Activated naive CD8-positive, alpha-beta T cell (primary cell): ENCODE data around the gene NBEA.
"Not testable (repeated sequence)": the region's sequence is repeated elsewhere in the genome, so short reads cannot be mapped to it uniquely, and the experiment has no call there.

Experiments used
- H3K27ac Mint-ChIP-seq: one replicate; pipeline ENCODE4 v1.8.0; 2021; ENCODE audit warnings: mixed read lengths
- H3K27me3 Mint-ChIP-seq: one replicate; pipeline ENCODE4 v1.8.0; 2021; ENCODE audit warnings: mixed read lengths
- H3K36me3 Mint-ChIP-seq: one replicate; pipeline ENCODE4 v1.8.0; 2021; ENCODE audit warnings: mixed read lengths
- H3K4me1 Mint-ChIP-seq: one replicate; pipeline ENCODE4 v1.8.0; 2021; ENCODE audit warnings: low read depth, mixed read lengths
- H3K4me3 Mint-ChIP-seq: one replicate; pipeline ENCODE4 v1.8.0; 2021; ENCODE audit warnings: mild to moderate bottlenecking, mixed read lengths
- H3K9me3 Mint-ChIP-seq: one replicate; pipeline ENCODE4 v1.8.0; 2021; ENCODE audit warnings: low read depth, mixed read lengths

NBEA gene

GRCh38 chr13:35649162-35649561, 707.1 kb downstream of the NBEA start:
- Mint-ChIP-seq H3K4me1 (no peaks in the 10 kb centered on the region), H3K4me3 (no peak overlapping the region), H3K27me3 (no peaks in the 10 kb centered on the region), H3K9me3 (no peaks in the 10 kb centered on the region), H3K27ac (no peak overlapping the region), H3K36me3 (peaks cover 9% of the 10 kb centered on the region)

- H3K36me3 Mint-ChIP-seq: peaks cover 7% of the 10 kb centered on the region
- no peaks in the 10 kb centered on the region for H3K9me3 Mint-ChIP-seq
- H3K4me3 Mint-ChIP-seq: no peak overlapping the region
- no peak overlapping the region for H3K27ac Mint-ChIP-seq
- no peaks in the 10 kb centered on the region for H3K4me1 Mint-ChIP-seq
- H3K27me3 Mint-ChIP-seq: no peaks in the 10 kb centered on the region
Observed at GRCh38 chr13:35659796-35660195, 717.7 kb downstream of the NBEA start.

- no peaks in the 10 kb centered on the region for H3K9me3 Mint-ChIP-seq
- H3K4me1 Mint-ChIP-seq: no peaks in the 10 kb centered on the region
- no peak overlapping the region for H3K4me3 Mint-ChIP-seq
- no peak overlapping the region for H3K27ac Mint-ChIP-seq
- H3K36me3 Mint-ChIP-seq: no peaks in the 10 kb centered on the region
- H3K27me3 Mint-ChIP-seq: no peaks in the 10 kb centered on the region
Observed at GRCh38 chr13:35664747-35665146, 722.7 kb downstream of the NBEA start.

GRCh38 chr13:35669321-35669720, 727.3 kb downstream of the NBEA start:
- Mint-ChIP-seq H3K36me3 (no peaks in the 10 kb centered on the region), H3K4me3 (no peak overlapping the region), H3K9me3 (no peaks in the 10 kb centered on the region), H3K4me1 (no peaks in the 10 kb centered on the region), H3K27me3 (no peaks in the 10 kb centered on the region), H3K27ac (no peak overlapping the region)

GRCh38 chr13:35672611-35673010, 730.5 kb downstream of the NBEA start:
- H3K36me3 Mint-ChIP-seq: no peaks in the 10 kb centered on the region
- no peaks in the 10 kb centered on the region for H3K4me1 Mint-ChIP-seq
- H3K9me3 Mint-ChIP-seq: no peaks in the 10 kb centered on the region

GRCh38 chr13:35675651-35676050, 733.6 kb downstream of the NBEA start:
- Mint-ChIP-seq H3K27ac (no peak overlapping the region), H3K36me3 (no peaks in the 10 kb centered on the region), H3K4me3 (no peak overlapping the region), H3K27me3 (no peaks in the 10 kb centered on the region), H3K4me1 (no peaks in the 10 kb centered on the region), H3K9me3 (no peaks in the 10 kb centered on the region)

More at GRCh38 chr13:35672611-35673010, 730.5 kb downstream of the NBEA start:
- Mint-ChIP-seq H3K27ac (no peak overlapping the region), H3K4me3 (no peak overlapping the region), H3K27me3 (no peaks in the 10 kb centered on the region)

GRCh38 chr13:35677863-35678262, 735.8 kb downstream of the NBEA start:
- not testable (repeated sequence) for H3K4me3 Mint-ChIP-seq, H3K27me3 Mint-ChIP-seq, H3K36me3 Mint-ChIP-seq, H3K4me1 Mint-ChIP-seq, H3K27ac Mint-ChIP-seq, H3K9me3 Mint-ChIP-seq

- no peaks in the 10 kb centered on the region for H3K36me3 Mint-ChIP-seq
- no peak overlapping the region for H3K4me3 Mint-ChIP-seq
- no peak overlapping the region for H3K27ac Mint-ChIP-seq
- no peaks in the 10 kb centered on the region for H3K27me3 Mint-ChIP-seq
- H3K4me1 Mint-ChIP-seq: no peaks in the 10 kb centered on the region
- no peaks in the 10 kb centered on the region for H3K9me3 Mint-ChIP-seq
Observed at GRCh38 chr13:35681685-35682084, 739.6 kb downstream of the NBEA start.

- no peaks in the 10 kb centered on the region for H3K9me3 Mint-ChIP-seq
- H3K4me3 Mint-ChIP-seq: no peak overlapping the region
- H3K36me3 Mint-ChIP-seq: no peaks in the 10 kb centered on the region
- H3K27me3 Mint-ChIP-seq: no peaks in the 10 kb centered on the region
- no peak overlapping the region for H3K27ac Mint-ChIP-seq
- H3K4me1 Mint-ChIP-seq: no peaks in the 10 kb centered on the region
Observed at GRCh38 chr13:35684432-35684831, 742.4 kb downstream of the NBEA start.

GRCh38 chr13:35687336-35687735, 745.3 kb downstream of the NBEA start:
- H3K4me1 Mint-ChIP-seq: no peaks in the 10 kb centered on the region
- no peak overlapping the region for H3K27ac Mint-ChIP-seq
- H3K36me3 Mint-ChIP-seq: no peaks in the 10 kb centered on the region
- H3K27me3 Mint-ChIP-seq: no peaks in the 10 kb centered on the region
- H3K9me3 Mint-ChIP-seq: no peaks in the 10 kb centered on the region
- H3K4me3 Mint-ChIP-seq: no peak overlapping the region

GRCh38 chr13:35690581-35691207, 748.6 kb downstream of the NBEA start:
- Mint-ChIP-seq H3K27ac (no peak overlapping the region), H3K27me3 (peaks cover 1% of the 10 kb centered on the region), H3K36me3 (no peaks in the 10 kb centered on the region), H3K4me1 (no peaks in the 10 kb centered on the region), H3K4me3 (no peak overlapping the region), H3K9me3 (no peaks in the 10 kb centered on the region)

- Mint-ChIP-seq H3K4me3 (no peak overlapping the region), H3K36me3 (no peaks in the 10 kb centered on the region), H3K27ac (no peak overlapping the region), H3K9me3 (no peaks in the 10 kb centered on the region), H3K4me1 (no peaks in the 10 kb centered on the region), H3K27me3 (peaks cover 1% of the 10 kb centered on the region)
Observed at GRCh38 chr13:35693134-35693784, 751.2 kb downstream of the NBEA start.

- Mint-ChIP-seq H3K27ac (no peak overlapping the region), H3K27me3 (peaks cover 1% of the 10 kb centered on the region), H3K4me1 (no peaks in the 10 kb centered on the region), H3K9me3 (no peaks in the 10 kb centered on the region), H3K36me3 (no peaks in the 10 kb centered on the region), H3K4me3 (no peak overlapping the region)
Observed at GRCh38 chr13:35694031-35694430, 752.0 kb downstream of the NBEA start.

- Mint-ChIP-seq H3K27me3 (peaks cover 2% of the 10 kb centered on the region), H3K4me3 (no peak overlapping the region), H3K27ac (no peak overlapping the region), H3K36me3 (no peaks in the 10 kb centered on the region), H3K4me1 (no peaks in the 10 kb centered on the region), H3K9me3 (no peaks in the 10 kb centered on the region)
Observed at GRCh38 chr13:35694549-35695447, 752.7 kb downstream of the NBEA start.

GRCh38 chr13:35695448-35695770, 753.3 kb downstream of the NBEA start:
- no peaks in the 10 kb centered on the region for H3K36me3 Mint-ChIP-seq
- H3K27ac Mint-ChIP-seq: no peak overlapping the region
- no peaks in the 10 kb centered on the region for H3K9me3 Mint-ChIP-seq
- no peaks in the 10 kb centered on the region for H3K4me1 Mint-ChIP-seq
- H3K27me3 Mint-ChIP-seq: peaks cover 3% of the 10 kb centered on the region
- no peak overlapping the region for H3K4me3 Mint-ChIP-seq
